PC-3 (cell line): ENCODE results near the gene SLC7A9. TPM values are rescaled to one million over a fixed set of nuclear protein-coding genes. Genes with fewer than 3 reads are reported as not detected.

Experiments used
- ATAC-seq: fragments of 200-7000 bp; cut with Tn5 transposase; 2 replicates; pipeline ENCODE4 v1.9.1; 2020; ENCODE audit warnings: mild to moderate bottlenecking, moderate library complexity
- BruUV-seq: library from RNA; stranded (reverse); fragments of 400-500 nt; replicated peaks from 2 replicates; lab custom pipeline; 2021; lab: Mats Ljungman, UMichigan
- CTCF ChIA-PET: fragments of 300-600 bp; sonication (Branson Sonifier 250); formaldehyde crosslinking; loops from one replicate; lab custom pipeline; 2022; ENCODE audit warnings: antibody characterized with exemption; lab: Charles Lee
- POLR2A ChIA-PET: fragments of 300-600 bp; sonication (Branson Sonifier 250); formaldehyde crosslinking; loops from one replicate; lab custom pipeline; 2022; ENCODE audit warnings: antibody characterized with exemption; ENCODE audit not compliant: unreplicated experiment; lab: Charles Lee
- DNase-seq: peaks from one replicate; pipeline ENCODE4 v3.0.0-alpha.2; 2015
- H2AFZ ChIP-seq: fragments of 300-600 bp; sonication (generic); 2 replicates; pipeline ENCODE4 v1.6.0; 2016; ENCODE audit warnings: antibody characterized with exemption, low read length
- H3F3A ChIP-seq: fragments of 300-600 bp; sonication (generic); one replicate; pipeline ENCODE4 v1.6.0; 2017; ENCODE audit warnings: antibody characterized with exemption, low read length, control low read depth, mild to moderate bottlenecking; ENCODE audit not compliant: unreplicated experiment
- H3K27ac ChIP-seq: fragments of 300-600 bp; sonication (generic); 2 replicates; pipeline ENCODE4 v1.5.1; 2016; ENCODE audit warnings: mild to moderate bottlenecking, low read length
- H3K27me3 ChIP-seq: fragments of 300-600 bp; sonication (generic); 2 replicates; pipeline ENCODE4 v1.6.1; 2016; ENCODE audit warnings: low read length, mixed read lengths
- H3K36me3 ChIP-seq: fragments of 300-600 bp; sonication (generic); 2 replicates; pipeline ENCODE4 v1.6.1; 2016; ENCODE audit warnings: low read depth, mixed run types, low read length, mixed read lengths
- H3K4me1 ChIP-seq: fragments of 300-600 bp; sonication (generic); 2 replicates; pipeline ENCODE4 v1.5.1; 2016; ENCODE audit warnings: low read length; ENCODE audit not compliant: insufficient read depth
- H3K4me2 ChIP-seq: fragments of 300-600 bp; sonication (generic); 2 replicates; pipeline ENCODE4 v1.6.0; 2016; ENCODE audit warnings: low read length
- H3K4me3 ChIP-seq: fragments of 300-600 bp; sonication (generic); 2 replicates; pipeline ENCODE4 v1.5.1; 2016; ENCODE audit warnings: mild to moderate bottlenecking, low read length, mixed read lengths
- H3K79me2 ChIP-seq: fragments of 300-600 bp; sonication (generic); 2 replicates; pipeline ENCODE4 v1.6.1; 2017; ENCODE audit warnings: low read length, mixed read lengths
- H3K9ac ChIP-seq: fragments of 300-600 bp; sonication (generic); 2 replicates; pipeline ENCODE4 v1.6.0; 2016; ENCODE audit warnings: mild to moderate bottlenecking, low read length
- H3K9me2 ChIP-seq: fragments of 300-600 bp; sonication (generic); replicated peaks from 2 replicates; pipeline ENCODE4 v1.6.1; 2016; ENCODE audit warnings: mixed run types, low read length, mixed read lengths
- H3K9me3 ChIP-seq: fragments of 300-600 bp; sonication (generic); 2 replicates; pipeline ENCODE4 v1.6.1; 2016; ENCODE audit warnings: low read length, mixed read lengths
- H4K20me1 ChIP-seq: fragments of 300-600 bp; sonication (generic); 2 replicates; pipeline ENCODE4 v1.6.1; 2016; ENCODE audit warnings: low read length, mixed read lengths
- EZH2 ChIP-seq: fragments of 300-600 bp; sonication (generic); IDR thresholded peaks from one replicate; pipeline ENCODE4 v1.6.1; 2017; ENCODE audit warnings: antibody characterized with exemption, mild to moderate bottlenecking, low read length; ENCODE audit not compliant: unreplicated experiment
- EZH2phosphoT487 ChIP-seq: fragments of 300-600 bp; sonication (generic); IDR thresholded peaks from 2 replicates; pipeline ENCODE4 v1.6.1; 2018; ENCODE audit warnings: mild to moderate bottlenecking, antibody characterized with exemption, low read length, borderline replicate concordance
- intact Hi-C: fragments of 100-400 bp; cut with micrococcal nuclease; formaldehyde crosslinking; loops from 2 replicates; pipeline ENCODE4 v1.9.0; 2023
- total RNA-seq: library from RNA; depleted of rRNA; stranded (reverse); fragments of >200 nt; gene quantifications from 2 replicates; pipeline ENCODE4 v1.2.3, GENCODE V29; 2014
- TF ChIP-seq, protein P1 (sequence below): fragments of 300-600 bp; sonication (generic); conservative IDR thresholded peaks from 2 replicates; pipeline ENCODE4 v1.5.1; 2017; ENCODE audit warnings: antibody characterized with exemption, low read depth, mild to moderate bottlenecking, low read length

Gene SLC7A9
- total RNA-seq, 1 experiment from 2014 or later: not detected

- Histone ChIP-seq H3K36me3 (no peaks in the 10 kb centered on the region), H3K27ac (no peak overlapping the region), H3K9me2 (no peaks in the 10 kb centered on the region), H3K27me3 (no peaks in the 10 kb centered on the region), H3K4me2 (no peak overlapping the region), H3K4me1 (no peaks in the 10 kb centered on the region), H3K9me3 (no peaks in the 10 kb centered on the region), H3K4me3 (no peak overlapping the region), H2AFZ (no peak overlapping the region), H3K79me2 (no peaks in the 10 kb centered on the region), H4K20me1 (no peaks in the 10 kb centered on the region), H3F3A (no peaks in the 10 kb centered on the region), H3K9ac (no peak overlapping the region)
- ChIA-PET POLR2A (no interaction called here), CTCF (no interaction called here)
- ATAC-seq (no peak), DNase-seq (no peak)
- TF ChIP-seq EZH2phosphoT487 (no peak), EZH2 (no peak)
- TF ChIP-seq, protein P1, sequence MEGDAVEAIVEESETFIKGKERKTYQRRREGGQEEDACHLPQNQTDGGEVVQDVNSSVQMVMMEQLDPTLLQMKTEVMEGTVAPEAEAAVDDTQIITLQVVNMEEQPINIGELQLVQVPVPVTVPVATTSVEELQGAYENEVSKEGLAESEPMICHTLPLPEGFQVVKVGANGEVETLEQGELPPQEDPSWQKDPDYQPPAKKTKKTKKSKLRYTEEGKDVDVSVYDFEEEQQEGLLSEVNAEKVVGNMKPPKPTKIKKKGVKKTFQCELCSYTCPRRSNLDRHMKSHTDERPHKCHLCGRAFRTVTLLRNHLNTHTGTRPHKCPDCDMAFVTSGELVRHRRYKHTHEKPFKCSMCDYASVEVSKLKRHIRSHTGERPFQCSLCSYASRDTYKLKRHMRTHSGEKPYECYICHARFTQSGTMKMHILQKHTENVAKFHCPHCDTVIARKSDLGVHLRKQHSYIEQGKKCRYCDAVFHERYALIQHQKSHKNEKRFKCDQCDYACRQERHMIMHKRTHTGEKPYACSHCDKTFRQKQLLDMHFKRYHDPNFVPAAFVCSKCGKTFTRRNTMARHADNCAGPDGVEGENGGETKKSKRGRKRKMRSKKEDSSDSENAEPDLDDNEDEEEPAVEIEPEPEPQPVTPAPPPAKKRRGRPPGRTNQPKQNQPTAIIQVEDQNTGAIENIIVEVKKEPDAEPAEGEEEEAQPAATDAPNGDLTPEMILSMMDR: no peak
- intact Hi-C loops: no loop called here
- BruUV-seq: no TSS peak
Observed at GRCh38 chr19:32862741-32863140, 6.8 kb downstream of the SLC7A9 start.

- no peak overlapping the region for H2AFZ ChIP-seq
- H3K9ac ChIP-seq: no peak overlapping the region
- no peaks in the 10 kb centered on the region for H3K9me3 ChIP-seq
- H3K4me2 ChIP-seq: no peak overlapping the region
- ChIA-PET POLR2A (no interaction called here), CTCF (no interaction called here)
- intact Hi-C loops: no loop called here
- H3K27ac ChIP-seq: no peak overlapping the region
- no peaks in the 10 kb centered on the region for H3K79me2 ChIP-seq
- H3K4me1 ChIP-seq: no peaks in the 10 kb centered on the region
- H3F3A ChIP-seq: no peaks in the 10 kb centered on the region
- no peaks in the 10 kb centered on the region for H4K20me1 ChIP-seq
- H3K4me3 ChIP-seq: no peak overlapping the region
- H3K9me2 ChIP-seq: no peaks in the 10 kb centered on the region
- no TSS peak for BruUV-seq
- no peak for ATAC-seq
- no peaks in the 10 kb centered on the region for H3K27me3 ChIP-seq
- TF ChIP-seq, protein P1: no peak
- TF ChIP-seq EZH2: no peak
- TF ChIP-seq EZH2phosphoT487: no peak
- no peaks in the 10 kb centered on the region for H3K36me3 ChIP-seq
- no peak for DNase-seq
Observed at GRCh38 chr19:32862173-32862572, 7.4 kb downstream of the SLC7A9 start.

GRCh38 chr19:32861596-32861995 lies 8.0 kb downstream of the SLC7A9 start:
- ATAC-seq (no peak), DNase-seq (no peak)
- Histone ChIP-seq H3K9me3 (no peaks in the 10 kb centered on the region), H4K20me1 (no peaks in the 10 kb centered on the region), H3K79me2 (no peaks in the 10 kb centered on the region), H3K9ac (no peak overlapping the region), H3K36me3 (no peaks in the 10 kb centered on the region), H3K9me2 (no peaks in the 10 kb centered on the region), H3K4me2 (no peak overlapping the region), H2AFZ (no peak overlapping the region), H3K27me3 (no peaks in the 10 kb centered on the region), H3K4me3 (no peak overlapping the region), H3K27ac (no peak overlapping the region), H3F3A (no peaks in the 10 kb centered on the region), H3K4me1 (no peaks in the 10 kb centered on the region)
- BruUV-seq: no TSS peak
- intact Hi-C loops: no loop called here
- ChIA-PET POLR2A (no interaction called here), CTCF (no interaction called here)
- TF ChIP-seq EZH2phosphoT487 (no peak), EZH2 (no peak)
- TF ChIP-seq, protein P1: no peak
